PFSK-1 (cell line): ENCODE results near the gene KRTAP4-7.

Source experiments
- POLR2AphosphoS5 ChIP-seq: IDR thresholded peaks from 2 replicates; pipeline ENCODE4 v1.6.1; 2012; ENCODE audit warnings: low read depth, mild to moderate bottlenecking, control low read depth, low read length, moderate library complexity
- SIN3A ChIP-seq: IDR thresholded peaks from 2 replicates; pipeline ENCODE4 v1.6.1; 2012; ENCODE audit warnings: mild to moderate bottlenecking, low read length, moderate library complexity, borderline replicate concordance; ENCODE audit not compliant: insufficient read depth

- TF ChIP-seq SIN3A (no peak), POLR2AphosphoS5 (no peak)
Measured at GRCh38 chr17:41048441-41048840, 35.5 kb upstream of the KRTAP4-7 start.
